K562 (cell line): ENCODE results near the gene CBFA2T2. TPM values are rescaled to one million over a fixed set of nuclear protein-coding genes. Genes with fewer than 3 reads are reported as not detected.

Experiments
- ATAC-seq: fragments of 200-7000 bp; cut with Tn5 transposase; 3 replicates; pipeline ENCODE4 v1.9.1; 2020; ENCODE audit warnings: moderate library complexity
- BruUV-seq: library from RNA; stranded (reverse); fragments of 400-500 nt; replicated peaks from 2 replicates; lab custom pipeline; 2021; lab: Mats Ljungman, UMichigan
- CTCF ChIA-PET: fragments of 300-600 bp; formaldehyde crosslinking; extraction: SDS; loops from one replicate; lab custom pipeline; 2021; ENCODE audit warnings: low intra/inter-chr PET ratio; lab: Yijun Ruan, JAX
- POLR2A ChIA-PET: fragments of 300-600, 350-650 bp; sonication (Branson Sonifier 250); formaldehyde crosslinking; extraction: SDS; loops from one replicate; lab custom pipeline; 2021; ENCODE audit warnings: antibody characterized with exemption, inconsistent platforms; lab: Yijun Ruan, JAX
- DNase-seq, 4 experiments: peaks; one replicate each; pipeline versions ENCODE4 v3.0.0 to v3.0.0-alpha.2; 2011 to 2018; ENCODE audit warnings: low spot score in 3 of 4, mixed read lengths in 3 of 4; ENCODE audit errors: extremely low read depth in 1 of 4
- FAIRE-seq: peaks from 2 replicates; lab custom pipeline; 2011; peaks lifted over from hg19 to GRCh38; lab: Jason Lieb, UNC
- H2AFZ ChIP-seq: 2 replicates; pipeline ENCODE4 v1.6.0; 2011; ENCODE audit warnings: low read depth, low read length, control low read depth, inconsistent platforms
- H3K27ac ChIP-seq: fragments of 200-600 bp; 3 replicates; pipeline ENCODE4 v1.8.0; 2011; ENCODE audit warnings: low read depth, mild to moderate bottlenecking, control low read depth, inconsistent platforms, low read length, moderate library complexity, mixed read lengths; ENCODE audit errors: extremely low read depth
- H3K27me3 ChIP-seq, 2 experiments: fragments of 300-600 bp in 1 of 2; 2 replicates in 1 of 2; 3 replicates in 1 of 2; pipeline versions ENCODE4 v1.6.0 to v1.8.0; 2011; ENCODE audit warnings: inconsistent platforms in 2 of 2, low read length in 2 of 2, mild to moderate bottlenecking in 1 of 2, mixed read lengths in 1 of 2, moderate library complexity in 1 of 2; ENCODE audit not compliant: control insufficient read depth in 2 of 2, insufficient read depth in 2 of 2
- H3K36me3 ChIP-seq: fragments of 300-600 bp; 3 replicates; pipeline ENCODE4 v1.8.0; 2011; ENCODE audit warnings: mild to moderate bottlenecking, low read length, inconsistent platforms; ENCODE audit not compliant: control insufficient read depth, insufficient read depth
- H3K4me1 ChIP-seq, 2 experiments: fragments of 200-600 bp in 1 of 2; replicated peaks in 1 of 2; 2 replicates in 1 of 2; 3 replicates in 1 of 2; pipeline versions ENCODE4 v1.5.1 to v1.8.0; 2011; ENCODE audit warnings: inconsistent platforms in 2 of 2, low read length in 2 of 2, mild to moderate bottlenecking in 1 of 2, mixed read lengths in 1 of 2, moderate library complexity in 1 of 2; ENCODE audit not compliant: control insufficient read depth in 2 of 2, insufficient read depth in 2 of 2
- H3K4me2 ChIP-seq: 2 replicates; pipeline ENCODE4 v1.6.1; 2011; ENCODE audit warnings: low read length, control low read depth, inconsistent platforms, mixed read lengths; ENCODE audit not compliant: insufficient read depth
- H3K4me3 ChIP-seq: fragments of 200-600 bp; sonication (generic), shearing (Covaris generic); 2 replicates; pipeline ENCODE4 v1.5.1; 2016; ENCODE audit warnings: control low read depth, inconsistent platforms
- H3K79me2 ChIP-seq: fragments of 200-600 bp; 3 replicates; pipeline ENCODE4 v1.8.0; 2011; ENCODE audit warnings: low read length, inconsistent platforms; ENCODE audit not compliant: control insufficient read depth, insufficient read depth
- H3K9ac ChIP-seq, 2 experiments: 2 replicates each; pipeline versions ENCODE4 v1.6.0 to v1.6.1; 2011; ENCODE audit warnings: low read depth in 2 of 2, low read length in 2 of 2, control low read depth in 1 of 2, inconsistent platforms in 1 of 2, mild to moderate bottlenecking in 1 of 2, mixed read lengths in 1 of 2; ENCODE audit not compliant: insufficient read depth in 1 of 2
- H3K9me1 ChIP-seq: one replicate; pipeline ENCODE4 v1.6.0; 2011; ENCODE audit warnings: inconsistent platforms, mild to moderate bottlenecking, low read length, moderate library complexity; ENCODE audit not compliant: control insufficient read depth, insufficient read depth
- H3K9me3 ChIP-seq: replicated peaks from 2 replicates; pipeline ENCODE4 v1.5.1; 2011; ENCODE audit warnings: low read depth, low read length, inconsistent platforms; ENCODE audit not compliant: control insufficient read depth, insufficient read depth
- H4K20me1 ChIP-seq: replicated peaks from 2 replicates; pipeline ENCODE4 v1.6.1; 2011; ENCODE audit warnings: low read length, inconsistent platforms, mixed read lengths; ENCODE audit not compliant: control insufficient read depth, insufficient read depth
- TEAD4 ChIP-seq, 2 experiments: sonication (generic) in 1 of 2; formaldehyde crosslinking in 1 of 2; IDR thresholded peaks; 2 replicates each; pipeline versions ENCODE4 v1.6.1 to v1.8.0; 2012 to 2022; ENCODE audit warnings: borderline replicate concordance in 1 of 2, inconsistent platforms in 1 of 2, low read length in 1 of 2, mild to moderate bottlenecking in 1 of 2, missing genetic modification reagents in 1 of 2
- YY1 ChIP-seq, 3 experiments: IDR thresholded peaks; 2 replicates each; pipeline ENCODE4 v1.6.1; 2011; ENCODE audit warnings: low read length in 2 of 3, mild to moderate bottlenecking in 2 of 3, moderate library complexity in 2 of 3, borderline replicate concordance in 1 of 3, control low read depth in 1 of 3, low read depth in 1 of 3; ENCODE audit not compliant: insufficient read depth in 3 of 3, insufficient replicate concordance in 2 of 3, control insufficient read depth in 1 of 3, insufficient read length in 1 of 3; ENCODE audit errors: extremely low read depth in 1 of 3
- ZNF445 ChIP-seq: fragments of 250-450 bp; sonication (Bioruptor Pico); IDR thresholded peaks from 2 replicates; pipeline ENCODE4 v1.4.0; 2020; ENCODE audit warnings: low read depth, mild to moderate bottlenecking, moderate library complexity
- WGBS: fragments of 100-300 bp; shearing (Covaris generic); methylation state at CpG from one replicate; pipeline ENCODE4 v1.1.6; 2016; ENCODE audit warnings: low coverage, mixed read lengths; ENCODE audit not compliant: insufficient coverage; ENCODE audit errors: missing lambda C conversion rate; 5-methylcytosine and 5-hydroxymethylcytosine counted together
- in situ Hi-C: fragments of 300-500 bp; cut with MboI; formaldehyde crosslinking; loops from 4 replicates; pipeline ENCODE4 v1.15.0; 2018; ENCODE audit warnings: inconsistent platforms, mixed read lengths
- intact Hi-C: fragments of 100-400 bp; cut with micrococcal nuclease; formaldehyde crosslinking; loops from 2 replicates; pipeline ENCODE4 v1.14.2; 2022
- polyA plus RNA-seq, 8 experiments: library from polyadenylated mRNA; depleted of rRNA in 4 of 8; stranded (reverse) in 5 of 8; unstranded in 3 of 8; fragments of >200 nt; fragmentation: Nextera tagmentation in 2 of 8; fragmentation: Illumina TruSeq in 1 of 8; extraction: Ambion mirVana in 2 of 8; extraction: Trizol in 1 of 8; gene quantifications; 2 replicates each; pipeline versions ENCODE4 v1.2.1 to v1.2.3, GENCODE V29; 2011 to 2014; ENCODE audit warnings: inconsistent platforms in 1 of 8, missing spikeins in 1 of 8
- total RNA-seq, 7 experiments: library from RNA; depleted of rRNA in 6 of 7; stranded (reverse); fragments of >200 nt in 6 of 7; fragmentation: Illumina TruSeq in 2 of 7; extraction: Trizol in 2 of 7; gene quantifications; 2 replicates each; pipeline versions ENCODE4 v1.2.1 to v1.2.3, GENCODE V29; 2011 to 2021; ENCODE audit warnings: low replicate concordance in 1 of 7
- TF ChIP-seq, protein P1 (sequence below), 3 experiments: IDR thresholded peaks in 2 of 3; conservative IDR thresholded peaks in 1 of 3; 2 replicates each; pipeline ENCODE4 v1.5.1; 2011 to 2012; ENCODE audit warnings: low read length in 3 of 3, mild to moderate bottlenecking in 3 of 3, control low read depth in 2 of 3, improper control_type of control experiment in 1 of 3, inconsistent platforms in 1 of 3, low read depth in 1 of 3, mixed read lengths in 1 of 3, moderate library complexity in 1 of 3; ENCODE audit not compliant: insufficient read depth in 2 of 3

The CBFA2T2 gene
- total and polyA plus RNA-seq, 9 of the 15 experiments (the other 6 are each of a cell fraction or from before 2014, with no cell fraction given), result 0.27 to 9.6 (median 5.8) TPM

DNA sequence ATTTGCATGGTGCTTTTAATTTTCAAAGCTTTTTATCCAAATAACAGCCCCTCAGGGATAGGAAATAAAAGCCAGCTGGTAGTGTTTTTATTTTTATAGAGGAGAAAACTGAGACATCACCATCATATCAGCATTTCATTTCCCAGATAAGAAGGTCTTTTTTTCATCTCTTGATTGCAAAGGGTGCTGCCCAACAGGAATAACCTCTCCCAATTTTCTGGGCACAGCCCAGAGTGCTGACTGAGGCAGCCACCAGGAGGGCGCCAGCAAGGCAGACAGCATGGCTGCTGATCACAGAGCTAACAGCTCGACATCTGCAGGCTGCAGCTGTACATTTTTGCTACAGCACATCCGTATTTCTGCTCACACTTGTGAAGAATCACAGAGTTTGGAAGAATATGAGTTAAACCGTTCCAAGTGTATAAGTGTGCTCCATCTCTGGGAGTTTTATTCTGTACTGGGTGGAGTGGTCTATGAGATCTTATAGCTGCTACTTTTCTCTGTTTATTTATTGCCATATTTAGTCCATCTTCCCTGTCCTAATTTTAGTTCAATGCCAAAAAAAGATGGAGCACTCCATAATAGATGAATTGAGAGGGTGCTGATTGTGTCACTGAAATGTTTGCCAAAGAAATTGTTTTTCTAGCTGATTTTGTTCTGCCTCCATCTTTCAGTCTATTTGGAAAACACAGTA lies 86.7 kb downstream of the CBFA2T2 start:
- in situ Hi-C loops (no loop called here), intact Hi-C loops (no loop called here)
- Histone ChIP-seq H3K9me3 (no peaks in the 10 kb centered on the region), H3K79me2 (no peaks in the 10 kb centered on the region), H3K4me2 (no peak overlapping the region), H3K27ac (no peak overlapping the region), H3K36me3 (no peaks in the 10 kb centered on the region), H2AFZ (no peak overlapping the region), H3K4me1 (no peaks in the 10 kb centered on the region; a peak in 1 of 5 replicates), H3K9ac (0 out of 4 replicates have a peak overlapping the region, but pooled peaks of 1 of the 2 experiments have one; percentile 10), H4K20me1 (no peaks in the 10 kb centered on the region), H3K4me3 (no peak overlapping the region), H3K9me1 (no peaks in the 10 kb centered on the region), H3K27me3 (no peaks in the 10 kb centered on the region)
- peak in 1 of 3 experiments; percentile 17 for TF ChIP-seq YY1 (IDR thresholded peaks at IDR 0.05; ENCODE audit: borderline replicate concordance in 1 of 3, control insufficient read depth in 1 of 3, extremely low read depth in 1 of 3, insufficient read depth in 3 of 3, insufficient read length in 1 of 3, insufficient replicate concordance in 2 of 3, low read depth in 1 of 3, low read length in 2 of 3)
- TF ChIP-seq TEAD4 (IDR thresholded peaks at IDR 0.05; ENCODE audit: low read length), result no peak
- TF ChIP-seq TEAD4 (CRISPR knock-in tag; IDR thresholded peaks at IDR 0.05; ENCODE audit: borderline replicate concordance), result no peak
- TF ChIP-seq, protein P1, sequence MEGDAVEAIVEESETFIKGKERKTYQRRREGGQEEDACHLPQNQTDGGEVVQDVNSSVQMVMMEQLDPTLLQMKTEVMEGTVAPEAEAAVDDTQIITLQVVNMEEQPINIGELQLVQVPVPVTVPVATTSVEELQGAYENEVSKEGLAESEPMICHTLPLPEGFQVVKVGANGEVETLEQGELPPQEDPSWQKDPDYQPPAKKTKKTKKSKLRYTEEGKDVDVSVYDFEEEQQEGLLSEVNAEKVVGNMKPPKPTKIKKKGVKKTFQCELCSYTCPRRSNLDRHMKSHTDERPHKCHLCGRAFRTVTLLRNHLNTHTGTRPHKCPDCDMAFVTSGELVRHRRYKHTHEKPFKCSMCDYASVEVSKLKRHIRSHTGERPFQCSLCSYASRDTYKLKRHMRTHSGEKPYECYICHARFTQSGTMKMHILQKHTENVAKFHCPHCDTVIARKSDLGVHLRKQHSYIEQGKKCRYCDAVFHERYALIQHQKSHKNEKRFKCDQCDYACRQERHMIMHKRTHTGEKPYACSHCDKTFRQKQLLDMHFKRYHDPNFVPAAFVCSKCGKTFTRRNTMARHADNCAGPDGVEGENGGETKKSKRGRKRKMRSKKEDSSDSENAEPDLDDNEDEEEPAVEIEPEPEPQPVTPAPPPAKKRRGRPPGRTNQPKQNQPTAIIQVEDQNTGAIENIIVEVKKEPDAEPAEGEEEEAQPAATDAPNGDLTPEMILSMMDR (IDR thresholded peaks at IDR 0.05 in 2 of 3, conservative IDR thresholded peaks at IDR 0.05 in 1 of 3; ENCODE audit: insufficient read depth in 2 of 3, low read depth in 1 of 3, low read length in 3 of 3), result peak in 2 of 3 experiments; percentile 18 to 44; a peak in 2 of 6 replicates
- no peak for TF ChIP-seq ZNF445 (CRISPR knock-in tag)
- no peak for FAIRE-seq
- peak; percentile 69; the same call in 2 of the 3 replicates for ATAC-seq
- 9% methylated on average over 4 of the region's 4 CpGs for WGBS
- CTCF ChIA-PET, result no interaction called here
- BruUV-seq, result no TSS peak
- POLR2A ChIA-PET, result interaction anchor here (0.6 to 2.0 kb wide), 5 partner anchors 9 to 16 kb away, joined by 3 to 7 read pairs (median 4); no protein-coding TSS in a partner anchor
- peak in 1 of 4 experiments; percentile 14 for DNase-seq
